ENCODE data around the gene WASL.
"Not testable (repeated sequence)": the region's sequence is repeated elsewhere in the genome, so short reads cannot be mapped to it uniquely, and the experiment has no call there.

The WASL gene

GRCh38 chr7:123661765-123662164 lies 87.0 kb downstream of the WASL start:
- no peak for DNase-seq (ENCODE audit: low read depth, low spot score)

DNA sequence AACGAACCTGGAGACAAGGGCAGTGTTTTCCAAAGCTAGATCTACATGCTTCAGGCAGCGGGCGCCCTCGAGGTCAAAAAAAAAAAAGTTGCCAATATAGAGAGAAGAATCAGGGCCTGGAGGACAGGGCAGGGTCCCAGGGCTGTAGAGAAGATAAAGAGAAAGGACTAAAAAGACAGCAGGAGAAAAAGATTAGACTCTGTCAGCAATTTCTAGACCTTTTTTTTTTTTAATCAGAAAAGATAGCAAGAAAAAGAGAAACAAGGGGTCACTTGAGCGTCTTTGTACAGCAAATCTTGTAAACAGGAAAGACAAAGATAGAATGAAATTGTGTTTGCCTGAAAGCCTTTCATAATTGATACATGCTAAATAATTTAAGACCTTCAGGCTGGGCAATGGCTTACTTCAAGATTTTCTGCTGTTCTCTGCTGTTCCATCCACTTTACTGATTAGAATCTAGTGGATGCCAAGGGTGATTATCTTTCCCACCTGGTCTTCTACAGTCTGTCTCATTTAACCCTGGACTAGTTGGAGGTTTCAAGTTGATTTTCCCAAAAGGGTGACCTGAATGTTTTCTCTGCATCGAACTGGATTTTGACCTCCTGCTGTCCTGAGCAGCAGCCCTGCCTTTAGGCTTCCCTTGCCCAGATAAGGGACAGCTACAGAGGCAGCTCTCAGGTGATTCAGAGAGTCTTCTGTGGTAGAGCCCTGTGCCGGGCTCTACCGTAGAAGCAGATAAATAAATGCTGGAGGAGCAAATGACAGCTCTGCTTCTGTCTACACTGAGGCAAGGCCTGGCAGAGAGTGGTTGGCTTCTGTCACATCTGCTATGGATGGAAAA lies 88.1 kb downstream of the WASL start:
- DNase-seq (ENCODE audit: low read depth, low spot score): peak; percentile 52

DNA sequence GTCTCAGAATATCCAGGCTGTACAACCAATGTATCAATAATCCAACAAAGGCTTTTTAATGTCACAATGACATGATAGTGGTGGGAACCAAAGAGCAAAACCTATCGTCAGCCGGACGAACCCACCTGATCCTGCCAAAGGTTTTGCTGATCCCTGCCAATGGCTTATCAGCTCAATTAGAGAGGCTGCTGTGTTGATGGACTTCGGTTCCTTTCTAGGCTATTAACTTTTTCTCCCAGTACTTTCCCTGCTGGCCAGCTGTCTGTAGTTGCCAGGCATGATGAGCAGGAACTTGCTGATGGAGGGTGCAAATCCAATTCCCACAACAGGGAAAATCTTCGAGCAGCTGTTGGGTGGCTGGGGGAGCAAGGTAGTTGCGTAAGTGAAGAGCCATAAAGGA lies 90.8 kb downstream of the WASL start:
- DNase-seq (ENCODE audit: low read depth, low spot score): no peak

DNA sequence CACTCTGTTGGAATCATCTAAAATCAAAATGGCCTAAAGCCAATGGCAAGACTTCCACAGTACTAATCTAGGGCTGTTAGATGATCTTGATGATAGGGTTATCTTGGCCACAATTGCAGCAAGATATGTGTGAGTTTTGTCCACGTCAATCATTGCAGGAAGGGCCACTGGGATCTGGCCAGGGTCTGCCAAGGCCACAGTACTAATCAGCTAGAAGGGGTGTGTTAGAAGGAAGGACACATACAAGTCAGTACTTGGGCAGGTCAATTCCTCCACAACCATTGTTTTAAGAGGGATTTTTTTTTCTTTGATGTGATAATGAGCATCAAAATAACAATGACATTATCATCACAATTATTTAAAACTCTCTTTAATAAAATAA lies 91.5 kb downstream of the WASL start:
- no peak for DNase-seq (ENCODE audit: low read depth, low spot score)

DNA sequence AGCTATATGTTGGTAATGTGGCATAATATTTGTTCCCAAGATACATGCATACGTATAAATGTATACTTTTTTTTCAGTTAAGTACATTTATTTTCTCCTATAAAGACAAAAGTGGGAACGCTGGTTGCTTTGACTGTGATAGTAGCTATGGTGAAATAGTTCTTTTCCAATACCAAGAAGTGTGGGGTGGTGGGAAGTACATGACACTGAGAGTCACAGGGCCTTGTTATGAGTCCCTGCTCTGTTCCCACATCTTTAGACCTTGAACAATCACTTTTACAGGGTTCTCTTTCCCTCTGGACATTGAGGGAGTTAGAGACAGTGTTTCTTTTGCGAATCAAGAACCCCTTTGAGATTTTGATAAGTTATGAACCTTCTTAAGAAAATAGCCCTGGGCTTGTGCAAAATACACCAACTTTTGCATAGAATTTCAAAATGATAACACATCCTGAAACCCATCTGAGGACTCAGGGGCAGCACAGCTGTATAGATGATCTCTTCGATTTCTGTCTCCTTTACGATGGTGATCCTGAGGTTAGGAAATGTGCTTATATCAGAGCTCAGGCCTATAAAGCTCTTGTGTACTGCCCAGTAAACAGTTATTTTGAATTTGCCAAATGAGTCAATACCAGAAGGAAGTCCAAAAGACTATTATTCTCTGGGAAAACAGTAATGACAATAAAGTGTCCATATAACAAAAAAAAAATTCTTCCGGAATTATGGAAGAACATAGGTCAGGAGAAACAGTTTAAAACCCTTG lies 92.1 kb downstream of the WASL start:
- no peak for DNase-seq (ENCODE audit: low read depth, low spot score)

- no peak for DNase-seq (ENCODE audit: low read depth, low spot score)
These were observed 93.2 kb downstream of the WASL start, which contains the start of gene LMOD2 for GRCh38 chr7:123655614-123656013. Gene LMOD2, plus strand, starts transcription at chr7:123655866. Its CDS starts 98 bp downstream, at chr7:123655964.

- DNase-seq (ENCODE audit: low read depth, low spot score): no peak
These were observed 95.6 kb downstream of the WASL start for GRCh38 chr7:123653162-123653561.

DNA sequence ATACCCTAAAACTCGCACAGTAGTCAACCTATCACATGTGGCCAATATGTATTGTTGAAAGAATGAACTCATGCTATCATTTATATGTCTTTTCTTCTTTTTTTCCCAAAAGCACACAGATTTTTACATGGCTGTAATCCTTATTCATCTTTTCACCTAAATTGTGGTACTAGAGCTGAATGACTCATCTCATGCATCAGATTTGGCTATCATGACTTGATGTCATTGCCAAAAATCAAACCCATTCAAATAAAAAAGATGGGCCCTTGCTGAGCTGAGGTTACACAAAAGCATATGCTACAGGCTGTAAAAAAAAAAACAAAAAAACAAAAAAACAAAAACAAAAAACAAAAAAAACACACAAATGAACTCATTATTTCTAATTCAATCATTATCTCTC lies 96.4 kb downstream of the WASL start:
- no peak for DNase-seq (ENCODE audit: low read depth, low spot score)

DNA sequence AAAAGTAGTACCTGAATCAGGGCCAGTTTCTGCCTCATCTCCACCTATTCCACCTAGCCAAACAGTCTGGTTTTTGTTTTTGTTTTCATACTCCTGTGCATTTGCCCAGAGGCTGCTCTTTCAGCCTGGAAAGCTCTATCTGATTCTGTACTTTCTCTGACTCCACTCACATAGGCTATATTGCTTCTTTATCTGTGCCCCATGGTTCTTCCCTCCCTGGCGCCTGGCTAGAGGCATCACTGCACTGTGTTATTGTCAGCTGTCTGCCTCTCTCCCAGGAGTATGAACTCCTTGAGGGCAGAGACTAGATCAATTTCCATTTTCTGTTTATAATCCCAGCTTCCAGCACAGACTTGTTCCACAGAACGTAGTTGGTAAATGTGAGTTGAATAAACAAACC lies 98.2 kb downstream of the WASL start:
- DNase-seq (ENCODE audit: low read depth, low spot score): peak; percentile 48

GRCh38 chr7:123649964-123650363 lies 98.8 kb downstream of the WASL start:
- DNase-seq (ENCODE audit: low read depth, low spot score): no peak

DNA sequence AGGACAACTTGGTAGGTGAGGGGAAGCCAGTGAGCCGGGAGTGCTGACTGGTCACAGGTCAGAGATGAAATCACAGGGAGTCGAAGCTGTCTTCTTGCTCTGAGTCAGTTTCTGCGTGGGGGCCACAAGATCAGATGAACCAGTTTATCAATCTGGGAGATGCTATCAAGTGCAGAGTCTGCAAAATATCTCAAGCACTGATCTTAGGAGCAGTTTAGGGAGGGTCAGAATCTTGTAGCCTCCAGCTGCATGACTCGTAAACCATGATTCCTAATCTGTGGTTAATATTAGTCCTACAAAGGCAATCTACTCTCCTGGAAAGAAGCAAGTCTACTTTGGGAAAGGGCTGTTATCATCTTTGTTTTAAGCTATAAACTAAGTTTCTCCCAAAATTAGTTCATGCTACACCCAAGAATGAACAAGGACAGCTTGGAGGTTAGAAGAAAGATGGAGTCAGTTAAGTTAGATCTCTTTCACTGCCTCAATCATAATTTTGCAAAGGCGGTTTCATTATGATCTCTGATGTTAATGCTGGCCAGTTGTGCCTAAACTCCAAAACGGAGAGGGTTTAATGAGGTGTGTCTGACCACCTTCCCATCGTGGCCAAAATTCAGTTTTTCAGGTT lies 101.6 kb downstream of the WASL start:
- no peak for DNase-seq (ENCODE audit: low read depth, low spot score)

DNA sequence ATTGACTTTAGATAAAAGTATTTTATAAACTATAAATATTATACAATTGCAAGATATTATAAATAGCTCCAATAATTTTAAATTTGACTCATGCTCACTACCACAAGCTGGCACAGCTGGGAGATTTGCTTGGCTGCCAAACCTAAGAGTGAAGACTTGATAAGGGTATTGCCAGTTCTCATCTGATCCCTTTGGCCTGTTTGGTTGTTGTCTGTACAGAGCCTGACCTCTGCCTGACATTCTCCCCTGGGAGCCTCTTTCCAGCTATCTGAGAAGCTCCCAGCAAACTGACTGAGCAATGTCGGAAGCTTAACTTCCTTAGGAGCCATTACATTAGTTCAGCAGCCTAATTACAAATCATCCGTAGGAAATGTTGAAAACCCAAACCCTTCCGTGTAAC lies 103.3 kb downstream of the WASL start:
- no peak for DNase-seq (ENCODE audit: low read depth, low spot score)

GRCh38 chr7:123643495-123644441 lies 105.0 kb downstream of the WASL start:
- peak; percentile 85 for DNase-seq (ENCODE audit: low read depth, low spot score)

GRCh38 chr7:123641901-123642300 lies 106.9 kb downstream of the WASL start:
- DNase-seq (ENCODE audit: low read depth, low spot score): no peak

DNA sequence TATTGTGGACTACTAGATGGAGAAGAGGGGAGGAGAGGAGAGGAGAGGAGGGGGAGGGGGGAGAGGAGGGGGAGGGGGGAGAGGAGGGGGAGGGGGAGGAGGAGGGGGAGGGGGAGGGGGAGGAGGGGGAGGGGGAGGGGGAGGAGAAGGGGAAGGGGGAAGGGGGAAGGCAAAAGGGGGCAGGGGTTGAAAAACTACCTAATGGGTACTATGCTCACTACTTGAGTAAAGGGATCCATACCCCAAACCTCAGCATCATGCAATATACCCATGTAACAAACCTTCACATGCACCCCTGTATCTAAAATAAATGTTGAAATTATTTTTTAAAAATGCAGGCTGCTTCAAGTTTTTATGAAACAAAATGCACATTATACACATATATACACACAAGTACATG lies 108.2 kb downstream of the WASL start:
- no peak for DNase-seq (ENCODE audit: low read depth, low spot score)

GRCh38 chr7:123639631-123640030 lies 109.2 kb downstream of the WASL start:
- no peak for DNase-seq (ENCODE audit: low read depth, low spot score)

- DNase-seq (ENCODE audit: low read depth, low spot score): no peak
These were observed 110.9 kb downstream of the WASL start for GRCh38 chr7:123637878-123638277.

DNA sequence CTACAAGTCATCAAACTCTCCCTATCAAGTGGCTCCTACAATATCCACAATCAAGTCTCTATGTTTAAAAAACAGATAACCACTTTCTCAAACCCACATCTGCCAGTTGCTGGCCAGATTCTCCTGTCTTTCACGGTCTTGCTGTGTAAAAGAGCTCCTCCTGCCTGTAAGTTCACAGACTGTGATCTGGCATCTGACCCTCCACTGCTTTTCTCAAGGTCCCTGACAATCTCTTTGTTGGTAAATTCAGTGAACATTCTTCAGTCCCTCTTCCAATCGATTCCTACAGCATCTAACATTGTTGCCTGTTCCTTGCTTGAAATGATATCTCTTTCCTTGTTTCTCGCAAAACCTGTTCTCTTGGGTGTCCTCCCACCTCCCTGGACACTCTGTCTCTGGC lies 111.6 kb downstream of the WASL start:
- peak; percentile 57 for DNase-seq (ENCODE audit: low read depth, low spot score)

- DNase-seq (ENCODE audit: low read depth, low spot score): no peak
These were observed 113.0 kb downstream of the WASL start for GRCh38 chr7:123635551-123636359.

DNA sequence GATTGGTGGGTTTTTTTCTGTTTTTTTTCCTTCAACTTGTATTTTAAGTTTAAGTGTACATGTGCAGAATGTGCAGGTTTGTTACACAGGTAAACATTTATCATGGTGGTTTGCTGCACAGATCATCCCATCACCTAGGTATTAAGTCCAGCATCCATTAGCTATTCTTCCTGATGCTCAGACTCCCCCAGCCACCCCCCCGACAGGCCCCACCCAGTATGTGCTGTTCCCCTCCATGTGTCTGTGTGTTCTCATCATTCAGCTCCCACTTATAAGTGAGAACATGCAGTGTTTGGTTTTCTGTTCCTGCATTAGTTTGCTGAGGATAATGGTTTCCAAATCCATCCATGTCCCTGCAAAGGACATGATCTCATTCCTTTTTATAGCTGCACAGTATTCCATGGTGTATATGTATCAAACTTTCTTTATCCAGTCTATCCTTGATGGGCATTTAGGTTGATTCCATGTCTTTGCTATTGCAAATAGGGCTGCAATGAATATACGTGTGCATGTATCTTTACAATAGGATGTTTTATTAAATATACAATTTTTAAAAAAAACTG lies 114.7 kb downstream of the WASL start:
- not testable (repeated sequence) for DNase-seq (ENCODE audit: low read depth, low spot score)
